ENCODE results near the gene FAM9C. TPM values are rescaled to one million over a fixed set of nuclear protein-coding genes. Genes with fewer than 3 reads are reported as not detected.

The FAM9C gene
- total and polyA plus RNA-seq, 2 donors (not counting 1 experiment from before 2014, with no cell fraction given): not detected

DNA sequence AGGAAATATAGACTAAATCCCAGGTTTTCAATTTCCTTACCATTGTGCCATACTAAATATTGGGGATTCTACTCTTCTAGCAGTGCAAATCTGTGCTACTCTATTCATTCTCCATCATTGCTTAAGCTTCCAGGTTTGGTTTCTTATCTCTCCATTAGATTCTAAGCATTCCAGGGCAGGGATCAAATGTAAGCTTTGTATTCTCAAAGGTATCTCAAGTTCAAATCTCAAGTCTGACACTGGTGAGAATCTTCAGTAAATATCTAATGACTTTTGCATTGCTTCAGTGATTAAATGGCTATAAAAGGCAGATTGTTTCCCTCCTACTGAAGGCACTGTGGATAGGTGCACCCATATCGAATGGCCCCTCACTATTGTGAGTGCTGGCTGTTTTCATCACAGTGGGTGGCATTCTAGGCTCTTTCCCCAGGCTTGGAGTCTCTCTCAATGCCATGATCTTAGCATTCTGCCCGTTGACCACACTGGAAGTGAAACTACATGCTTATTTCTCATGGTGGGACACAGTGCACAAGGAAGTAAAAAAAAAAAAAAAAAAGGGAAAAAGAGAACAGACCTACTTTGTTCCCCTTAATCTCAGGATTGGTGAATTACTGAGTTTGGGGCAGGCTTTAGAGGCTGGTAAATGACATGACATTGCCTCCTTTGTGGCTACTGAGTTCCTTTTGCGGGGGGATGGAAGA, 28.7 kb downstream of the FAM9C start:
- peaks cover 8% of the 10 kb centered on the region for H3K79me2 ChIP-seq (ENCODE audit: control insufficient read depth, insufficient read depth, low read length)
- Mint-ChIP-seq H3K9me3 (ENCODE audit: insufficient read depth) (no peaks in the 10 kb centered on the region), H3K4me3 (peak overlapping the region; percentile 44), H3K27me3 (no peaks in the 10 kb centered on the region), H3K4me1 (peaks cover 49% of the 10 kb centered on the region), H3K27ac (peak overlapping the region; percentile 28)
- intact Hi-C loops (cut with micrococcal nuclease): loop anchor here (5.0 kb wide), 1 partner anchor 37 kb away; no protein-coding TSS in a partner anchor
- H3K4me2 ChIP-seq (replicated peaks; ENCODE audit: low read depth, low read length, poor library complexity, severe bottlenecking): peak overlapping the region; percentile 18
- no peaks in the 10 kb centered on the region for H3K36me3 ChIP-seq (replicated peaks in 1 of 2; ENCODE audit: control extremely low read depth in 1 of 2, control insufficient read depth in 1 of 2, extremely low read depth in 1 of 2, insufficient read depth in 2 of 2, low read length in 1 of 2)
- CTCF ChIA-PET: interaction anchor here (0.8 kb wide), 1 partner anchor 31 kb away, joined by 3 read pairs; no protein-coding TSS in a partner anchor
- DNase-seq (no peak), ATAC-seq (ENCODE audit: low read depth) (peak; percentile 5)
- H3K9me3 ChIP-seq (ENCODE audit: control extremely low read depth in 1 of 3, control insufficient read depth in 2 of 3, insufficient read depth in 1 of 3, low read length in 2 of 3): no peaks in the 10 kb centered on the region
- H3K27ac ChIP-seq (ENCODE audit: low read length in 2 of 2): no peak overlapping the region
- H4K20me1 ChIP-seq (ENCODE audit: control insufficient read depth, insufficient read depth, low read length, poor library complexity, severe bottlenecking): no peaks in the 10 kb centered on the region
- H3K4me1 ChIP-seq (ENCODE audit: control insufficient read depth in 2 of 2, insufficient read depth in 2 of 2, low read length in 2 of 2): peaks cover 39 to 48% of the 10 kb centered on the region in 2 donors
- H3K4me3 ChIP-seq (ENCODE audit: control extremely low read depth in 1 of 5, extremely low read depth in 1 of 5, insufficient read depth in 1 of 5, low read depth in 2 of 5, low read length in 4 of 5): no peak overlapping the region
- POLR2A ChIA-PET: no interaction called here
- H3K9ac ChIP-seq (ENCODE audit: low read length): no peak overlapping the region
- no peak overlapping the region for H2AFZ ChIP-seq (ENCODE audit: insufficient read depth, low read depth, low read length, poor library complexity, severe bottlenecking)
- TF ChIP-seq, protein P1, sequence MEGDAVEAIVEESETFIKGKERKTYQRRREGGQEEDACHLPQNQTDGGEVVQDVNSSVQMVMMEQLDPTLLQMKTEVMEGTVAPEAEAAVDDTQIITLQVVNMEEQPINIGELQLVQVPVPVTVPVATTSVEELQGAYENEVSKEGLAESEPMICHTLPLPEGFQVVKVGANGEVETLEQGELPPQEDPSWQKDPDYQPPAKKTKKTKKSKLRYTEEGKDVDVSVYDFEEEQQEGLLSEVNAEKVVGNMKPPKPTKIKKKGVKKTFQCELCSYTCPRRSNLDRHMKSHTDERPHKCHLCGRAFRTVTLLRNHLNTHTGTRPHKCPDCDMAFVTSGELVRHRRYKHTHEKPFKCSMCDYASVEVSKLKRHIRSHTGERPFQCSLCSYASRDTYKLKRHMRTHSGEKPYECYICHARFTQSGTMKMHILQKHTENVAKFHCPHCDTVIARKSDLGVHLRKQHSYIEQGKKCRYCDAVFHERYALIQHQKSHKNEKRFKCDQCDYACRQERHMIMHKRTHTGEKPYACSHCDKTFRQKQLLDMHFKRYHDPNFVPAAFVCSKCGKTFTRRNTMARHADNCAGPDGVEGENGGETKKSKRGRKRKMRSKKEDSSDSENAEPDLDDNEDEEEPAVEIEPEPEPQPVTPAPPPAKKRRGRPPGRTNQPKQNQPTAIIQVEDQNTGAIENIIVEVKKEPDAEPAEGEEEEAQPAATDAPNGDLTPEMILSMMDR (IDR thresholded peaks at IDR 0.05): no peak
- TF ChIP-seq EZH2 (IDR thresholded peaks at IDR 0.05; ENCODE audit: borderline replicate concordance, insufficient read depth, low read depth, low read length, poor library complexity, severe bottlenecking): no peak
- no CpG with 5 or more reads among the region's 3 CpGs for WGBS (ENCODE audit: insufficient coverage)
- H3K27me3 ChIP-seq (replicated peaks in 1 of 4; ENCODE audit: control extremely low read depth in 1 of 4, control insufficient read depth in 3 of 4, insufficient read depth in 4 of 4, low read length in 3 of 4): no peaks in the 10 kb centered on the region

All from B cell (primary cell).